ENCODE measurements around the gene DCUN1D2.

- TF ChIP-seq EZH2 (IDR thresholded peaks at IDR 0.05; ENCODE audit: borderline replicate concordance, control insufficient read depth, low read depth, low read length) (no peak), DPF2 (IDR thresholded peaks at IDR 0.05) (no peak), ATF3 (IDR thresholded peaks at IDR 0.05; ENCODE audit: borderline replicate concordance, extremely low read depth, low read depth, low read length) (no peak), POLR2AphosphoS5 (IDR thresholded peaks at IDR 0.05; ENCODE audit: low read length) (no peak), CHD2 (IDR thresholded peaks at IDR 0.05; ENCODE audit: borderline replicate concordance, low read depth, low read length) (no peak), CTCF (IDR thresholded peaks at IDR 0.05 in 2 of 3, conservative IDR thresholded peaks at IDR 0.05 in 1 of 3; ENCODE audit: control insufficient read depth in 2 of 3, extremely low read depth in 1 of 3, insufficient read depth in 1 of 3, low read depth in 3 of 3, low read length in 3 of 3) (no peak), ZNF24 (IDR thresholded peaks at IDR 0.05) (no peak), NFYB (IDR thresholded peaks at IDR 0.05; ENCODE audit: insufficient read depth, low read depth, low read length) (no peak), ZNF274 (IDR thresholded peaks at IDR 0.05; ENCODE audit: insufficient read depth, insufficient read length) (no peak), CEBPZ (IDR thresholded peaks at IDR 0.05; ENCODE audit: low read depth, low read length) (no peak), RCOR1 (conservative IDR thresholded peaks at IDR 0.05; ENCODE audit: low read depth, low read length) (no peak)
Measured at GRCh38 chr13:113407103-113407530, 83.4 kb downstream of the DCUN1D2 start.
